GM06990 (cell line): Measurements from ENCODE around the gene POLR2H.
A peak's percentile ranks its signal among the peaks of the same experiment; 100 is the strongest.

Experiments used
- DNase-seq: peaks from one replicate; pipeline ENCODE4 v3.0.0-alpha.2; 2011; ENCODE audit not compliant: insufficient read length; ENCODE audit errors: extremely low read depth
- H3K27me3 ChIP-seq: replicated peaks from 2 replicates; pipeline ENCODE4 v1.6.0; 2011; ENCODE audit warnings: low read length; ENCODE audit not compliant: control insufficient read depth, insufficient read depth
- H3K36me3 ChIP-seq: 2 replicates; pipeline ENCODE4 v1.5.1; 2011; ENCODE audit warnings: low read length; ENCODE audit not compliant: control insufficient read depth, insufficient read depth
- H3K4me3 ChIP-seq: replicated peaks from 2 replicates; pipeline ENCODE4 v1.5.1; 2011; ENCODE audit warnings: low read depth, mild to moderate bottlenecking, control low read depth, low read length
- CTCF ChIP-seq: IDR thresholded peaks from 2 replicates; pipeline ENCODE4 v1.5.1; 2011; ENCODE audit warnings: low read length, control low read depth, mild to moderate bottlenecking, inconsistent platforms; ENCODE audit not compliant: insufficient read depth, poor library complexity, severe bottlenecking

The POLR2H gene

GRCh38 chr3:184341925-184342324 is 19.6 kb upstream of the POLR2H start:
- no peaks in the 10 kb centered on the region; the same call in 1 of the 2 replicates for H3K36me3 ChIP-seq
- DNase-seq = no peak
- H3K4me3 ChIP-seq = no peak overlapping the region
- no peaks in the 10 kb centered on the region for H3K27me3 ChIP-seq
- TF ChIP-seq CTCF = no peak

DNA sequence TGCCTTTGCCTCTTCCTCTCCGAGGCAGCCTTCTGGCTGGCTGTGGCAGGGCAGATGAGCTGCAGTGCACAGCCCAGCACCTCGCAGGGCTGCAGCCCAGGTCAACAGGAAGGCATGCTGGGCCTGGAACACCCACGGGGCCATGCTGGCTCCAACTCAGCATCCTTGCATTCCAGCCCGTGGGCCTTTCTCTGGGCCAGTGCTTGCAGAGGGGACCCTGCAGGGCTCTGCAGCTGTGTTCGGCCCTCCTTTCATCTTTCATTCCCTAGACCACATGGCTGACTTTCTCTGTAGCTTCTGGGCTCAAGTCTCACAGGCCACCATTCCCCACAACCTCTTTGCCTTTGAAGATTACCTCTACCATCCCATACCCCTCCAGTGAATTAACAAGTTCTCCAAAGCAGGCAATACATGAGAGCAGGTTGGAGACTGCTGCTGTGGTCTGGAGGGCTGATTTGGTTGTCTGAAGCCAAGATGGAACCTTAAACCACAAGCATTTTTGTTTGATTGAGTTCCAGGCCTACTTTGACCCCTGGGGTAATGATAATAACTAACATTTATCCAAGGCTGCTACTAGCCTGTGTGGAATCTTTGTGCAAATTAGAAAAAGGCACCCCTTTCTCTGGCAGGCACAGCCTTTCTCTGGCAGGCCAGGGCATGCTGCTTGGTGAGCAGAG is 18.2 kb upstream of the POLR2H start:
- DNase-seq = no peak
- no peak for TF ChIP-seq CTCF
- Histone ChIP-seq H3K27me3 (no peaks in the 10 kb centered on the region), H3K4me3 (no peak overlapping the region), H3K36me3 (no peaks in the 10 kb centered on the region; the same call in 1 of the 2 replicates)

- H3K4me3 ChIP-seq = no peak overlapping the region
- no peaks in the 10 kb centered on the region for H3K27me3 ChIP-seq
- TF ChIP-seq CTCF = no peak
- no peak for DNase-seq
- H3K36me3 ChIP-seq = no peaks in the 10 kb centered on the region; the same call in 1 of the 2 replicates
Measured at GRCh38 chr3:184344579-184345316, 16.8 kb upstream of the POLR2H start.

- Histone ChIP-seq H3K27me3 (no peaks in the 10 kb centered on the region), H3K4me3 (no peak overlapping the region), H3K36me3 (no peaks in the 10 kb centered on the region; the same call in 1 of the 2 replicates)
- no peak for DNase-seq
- TF ChIP-seq CTCF = peak; percentile 54
Measured at GRCh38 chr3:184345317-184346144, 16.0 kb upstream of the POLR2H start.

GRCh38 chr3:184346480-184347190 is 14.9 kb upstream of the POLR2H start:
- DNase-seq = no peak
- no peaks in the 10 kb centered on the region for H3K27me3 ChIP-seq
- no peaks in the 10 kb centered on the region; the same call in 1 of the 2 replicates for H3K36me3 ChIP-seq
- TF ChIP-seq CTCF = no peak
- H3K4me3 ChIP-seq = no peak overlapping the region
